ENCODE data around the gene EYS.
A peak's percentile ranks its signal among the peaks of the same experiment; 100 is the strongest.
"Not testable (repeated sequence)": the region's sequence is repeated elsewhere in the genome, so short reads cannot be mapped to it uniquely, and the experiment has no call there.

The EYS gene

GRCh38 chr6:63883597-63883996, 1823.4 kb downstream of the EYS start:
- Mint-ChIP-seq H3K27ac (no peak overlapping the region), H3K4me1 (no peaks in the 10 kb centered on the region), H3K4me3 (no peak overlapping the region), H3K36me3 (no peaks in the 10 kb centered on the region), H3K9me3 (no peaks in the 10 kb centered on the region)
- DNase-seq (ENCODE audit: low spot score in 2 of 2), result no peak
- no peak for ATAC-seq

GRCh38 chr6:63882208-63882607, 1824.8 kb downstream of the EYS start:
- no peaks in the 10 kb centered on the region for H3K4me1 Mint-ChIP-seq
- DNase-seq (ENCODE audit: low spot score in 2 of 2) (no peak), ATAC-seq (no peak)
- no peak overlapping the region for H3K27ac Mint-ChIP-seq
- no peaks in the 10 kb centered on the region for H3K36me3 Mint-ChIP-seq
- H3K4me3 Mint-ChIP-seq, result no peak overlapping the region
- peaks cover 4% of the 10 kb centered on the region for H3K9me3 Mint-ChIP-seq

GRCh38 chr6:63881791-63882190, 1825.2 kb downstream of the EYS start:
- Mint-ChIP-seq H3K9me3 (peaks cover 4% of the 10 kb centered on the region), H3K4me1 (no peaks in the 10 kb centered on the region), H3K4me3 (no peak overlapping the region), H3K36me3 (no peaks in the 10 kb centered on the region), H3K27ac (no peak overlapping the region)
- no peak for DNase-seq (ENCODE audit: low spot score in 2 of 2)
- no peak for ATAC-seq

- Mint-ChIP-seq H3K4me1 (no peaks in the 10 kb centered on the region), H3K27ac (no peak overlapping the region), H3K36me3 (no peaks in the 10 kb centered on the region), H3K4me3 (no peak overlapping the region), H3K9me3 (peaks cover 6% of the 10 kb centered on the region)
- ATAC-seq (peak; percentile 42), DNase-seq (ENCODE audit: low spot score in 2 of 2) (no peak)
Measured at GRCh38 chr6:63872233-63872632, 1834.8 kb downstream of the EYS start.

GRCh38 chr6:63868351-63868750, 1838.7 kb downstream of the EYS start:
- no peak overlapping the region for H3K27ac Mint-ChIP-seq

GRCh38 chr6:63864671-63865318, 1842.2 kb downstream of the EYS start:
- H3K4me1 Mint-ChIP-seq, result no peaks in the 10 kb centered on the region
- ATAC-seq (no peak), DNase-seq (ENCODE audit: low spot score in 2 of 2) (no peak)
- no peak overlapping the region for H3K4me3 Mint-ChIP-seq
- H3K27ac Mint-ChIP-seq, result no peak overlapping the region
- H3K9me3 Mint-ChIP-seq, result no peaks in the 10 kb centered on the region
- no peaks in the 10 kb centered on the region for H3K36me3 Mint-ChIP-seq

More at GRCh38 chr6:63868351-63868750, 1838.7 kb downstream of the EYS start:
- no peak for ATAC-seq
- no peak for DNase-seq (ENCODE audit: low spot score in 2 of 2)
- Mint-ChIP-seq H3K36me3 (no peaks in the 10 kb centered on the region), H3K4me3 (no peak overlapping the region), H3K9me3 (no peaks in the 10 kb centered on the region), H3K4me1 (no peaks in the 10 kb centered on the region)

GRCh38 chr6:63864061-63864460, 1843.0 kb downstream of the EYS start:
- ATAC-seq, result no peak
- no peak overlapping the region for H3K4me3 Mint-ChIP-seq
- H3K36me3 Mint-ChIP-seq, result no peaks in the 10 kb centered on the region
- DNase-seq (ENCODE audit: low spot score in 2 of 2), result no peak
- no peaks in the 10 kb centered on the region for H3K9me3 Mint-ChIP-seq
- H3K4me1 Mint-ChIP-seq, result no peaks in the 10 kb centered on the region
- no peak overlapping the region for H3K27ac Mint-ChIP-seq

- Mint-ChIP-seq H3K36me3 (no peaks in the 10 kb centered on the region), H3K9me3 (no peaks in the 10 kb centered on the region), H3K4me1 (no peaks in the 10 kb centered on the region), H3K27ac (no peak overlapping the region), H3K4me3 (no peak overlapping the region)
- no peak for ATAC-seq
- no peak for DNase-seq (ENCODE audit: low spot score in 2 of 2)
Measured at GRCh38 chr6:63862486-63863198, 1844.4 kb downstream of the EYS start.

GRCh38 chr6:63859528-63859927, 1847.5 kb downstream of the EYS start:
- Mint-ChIP-seq H3K4me3 (no peak overlapping the region), H3K36me3 (no peaks in the 10 kb centered on the region), H3K4me1 (no peaks in the 10 kb centered on the region), H3K9me3 (no peaks in the 10 kb centered on the region), H3K27ac (no peak overlapping the region)
- DNase-seq (ENCODE audit: low spot score in 2 of 2) (no peak), ATAC-seq (no peak)

GRCh38 chr6:63858691-63859090, 1848.3 kb downstream of the EYS start:
- no peaks in the 10 kb centered on the region for H3K9me3 Mint-ChIP-seq
- no peaks in the 10 kb centered on the region for H3K36me3 Mint-ChIP-seq
- no peak overlapping the region for H3K27ac Mint-ChIP-seq
- ATAC-seq (no peak), DNase-seq (ENCODE audit: low spot score in 2 of 2) (no peak)
- no peak overlapping the region for H3K4me3 Mint-ChIP-seq
- no peaks in the 10 kb centered on the region for H3K4me1 Mint-ChIP-seq

GRCh38 chr6:63856271-63856670, 1850.8 kb downstream of the EYS start:
- H3K4me3 Mint-ChIP-seq, result no peak overlapping the region
- no peaks in the 10 kb centered on the region for H3K4me1 Mint-ChIP-seq
- H3K27ac Mint-ChIP-seq, result no peak overlapping the region
- no peak for ATAC-seq
- no peak for DNase-seq (ENCODE audit: low spot score in 2 of 2)
- H3K9me3 Mint-ChIP-seq, result peaks cover 4% of the 10 kb centered on the region
- no peaks in the 10 kb centered on the region for H3K36me3 Mint-ChIP-seq

GRCh38 chr6:63844287-63844686, 1862.7 kb downstream of the EYS start:
- Mint-ChIP-seq H3K9me3 (peaks cover 2% of the 10 kb centered on the region), H3K36me3 (no peaks in the 10 kb centered on the region), H3K4me3 (no peak overlapping the region), H3K27ac (no peak overlapping the region), H3K4me1 (no peaks in the 10 kb centered on the region)
- DNase-seq (ENCODE audit: low spot score in 2 of 2), result no peak
- ATAC-seq, result no peak

- Mint-ChIP-seq H3K36me3 (no peaks in the 10 kb centered on the region), H3K27ac (no peak overlapping the region), H3K9me3 (no peaks in the 10 kb centered on the region), H3K4me1 (no peaks in the 10 kb centered on the region), H3K4me3 (no peak overlapping the region)
- no peak for ATAC-seq
- DNase-seq (ENCODE audit: low spot score in 2 of 2), result no peak
Measured at GRCh38 chr6:63839485-63839884, 1867.5 kb downstream of the EYS start.

GRCh38 chr6:63828678-63829077, 1878.3 kb downstream of the EYS start:
- H3K27ac Mint-ChIP-seq; DNase-seq (ENCODE audit: low spot score in 2 of 2); H3K9me3 Mint-ChIP-seq; ATAC-seq; H3K4me3 Mint-ChIP-seq; H3K36me3 Mint-ChIP-seq; H3K4me1 Mint-ChIP-seq: not testable (repeated sequence)

- no peak for DNase-seq (ENCODE audit: low spot score in 2 of 2)
- no peak for ATAC-seq
- Mint-ChIP-seq H3K9me3 (peaks cover 6% of the 10 kb centered on the region), H3K4me1 (no peaks in the 10 kb centered on the region), H3K36me3 (no peaks in the 10 kb centered on the region), H3K4me3 (no peak overlapping the region), H3K27ac (no peak overlapping the region)
Measured at GRCh38 chr6:63824722-63825121, 1882.3 kb downstream of the EYS start.

GRCh38 chr6:63821442-63821841, 1885.6 kb downstream of the EYS start:
- Mint-ChIP-seq H3K27ac (no peak overlapping the region), H3K36me3 (no peaks in the 10 kb centered on the region), H3K4me3 (no peak overlapping the region), H3K9me3 (no peaks in the 10 kb centered on the region), H3K4me1 (no peaks in the 10 kb centered on the region)
- ATAC-seq (no peak), DNase-seq (ENCODE audit: low spot score in 2 of 2) (no peak)
